Neural cell (in vitro differentiated cells): Measurements from ENCODE around the gene ADGRD2. TPM values are rescaled to one million over a fixed set of nuclear protein-coding genes. Genes with fewer than 3 reads are reported as not detected.

Source experiments
- H2AFZ ChIP-seq: fragments of 200-600, 300-800 bp; sonication (generic), shearing (Covaris generic); 2 replicates; pipeline ENCODE4 v1.6.0; 2014; ENCODE audit warnings: low read depth, mild to moderate bottlenecking, antibody characterized with exemption, low read length, moderate library complexity
- H3F3A ChIP-seq: fragments of 200-600 bp; shearing (Covaris generic); 2 replicates; pipeline ENCODE4 v1.6.1; 2016; ENCODE audit warnings: mild to moderate bottlenecking, moderate library complexity, mixed read lengths, antibody characterized with exemption, low read length; ENCODE audit not compliant: insufficient read depth, poor library complexity, severe bottlenecking
- H3K27ac ChIP-seq: fragments of 200-600, 300-800 bp; sonication (generic), shearing (Covaris generic); 2 replicates; pipeline ENCODE4 v1.5.1; 2014; ENCODE audit warnings: mild to moderate bottlenecking, low read length, moderate library complexity
- H3K27me3 ChIP-seq: fragments of 300-800, 200-600 bp; sonication (generic), shearing (Covaris generic); 2 replicates; pipeline ENCODE4 v1.6.0; 2014; ENCODE audit warnings: mild to moderate bottlenecking, low read depth, low read length, moderate library complexity; ENCODE audit not compliant: insufficient read depth
- H3K36me3 ChIP-seq: fragments of 300-800, 200-600 bp; sonication (generic), shearing (Covaris generic); 2 replicates; pipeline ENCODE4 v1.5.1; 2014; ENCODE audit warnings: mild to moderate bottlenecking, antibody characterized with exemption, low read length, moderate library complexity; ENCODE audit not compliant: insufficient read depth
- H3K4me2 ChIP-seq: fragments of 300-800, 200-600 bp; sonication (generic), shearing (Covaris generic); 2 replicates; pipeline ENCODE4 v1.6.0; 2014; ENCODE audit warnings: mild to moderate bottlenecking, low read length
- H3K4me3 ChIP-seq: fragments of 300-800, 200-600 bp; sonication (generic), shearing (Covaris generic); 2 replicates; pipeline ENCODE4 v1.5.1; 2014; ENCODE audit warnings: mild to moderate bottlenecking, low read length, moderate library complexity
- H3K79me2 ChIP-seq: fragments of 200-600 bp; shearing (Covaris generic); replicated peaks from 2 replicates; pipeline ENCODE4 v1.6.0; 2014; ENCODE audit warnings: mild to moderate bottlenecking, low read length, moderate library complexity; ENCODE audit not compliant: insufficient read depth
- H3K9ac ChIP-seq: fragments of 300-800, 200-600 bp; sonication (generic), shearing (Covaris generic); 2 replicates; pipeline ENCODE4 v1.6.1; 2016; ENCODE audit warnings: mild to moderate bottlenecking, low read length, mixed read lengths
- H3K9me2 ChIP-seq: fragments of 200-600 bp; shearing (Covaris generic); 2 replicates; pipeline ENCODE4 v1.6.1; 2016; ENCODE audit warnings: mild to moderate bottlenecking, low read length, mixed read lengths; ENCODE audit not compliant: insufficient read depth
- H3K9me3 ChIP-seq: fragments of 200-600, 300-800 bp; sonication (generic), shearing (Covaris generic); 2 replicates; pipeline ENCODE4 v1.6.1; 2016; ENCODE audit warnings: mild to moderate bottlenecking, mixed run types, low read length, moderate library complexity, mixed read lengths
- H4K20me1 ChIP-seq: fragments of 200-600 bp; shearing (Covaris generic); 2 replicates; pipeline ENCODE4 v1.6.1; 2016; ENCODE audit warnings: mild to moderate bottlenecking, mixed run types; ENCODE audit not compliant: insufficient read depth
- EP300 ChIP-seq: fragments of 450-650 bp; conservative IDR thresholded peaks from 2 replicates; pipeline ENCODE4 v1.6.1; 2014; ENCODE audit warnings: antibody characterized with exemption, mild to moderate bottlenecking, moderate library complexity; ENCODE audit not compliant: poor library complexity, severe bottlenecking
- EZH2 ChIP-seq: fragments of 200-600, 300-800 bp; shearing (Covaris generic), sonication (generic); IDR thresholded peaks from 2 replicates; pipeline ENCODE4 v1.6.1; 2014; ENCODE audit warnings: antibody characterized with exemption, low read length, borderline replicate concordance, mild to moderate bottlenecking; ENCODE audit not compliant: insufficient read depth, poor library complexity, severe bottlenecking
- MXI1 ChIP-seq: fragments of 450-650 bp; conservative IDR thresholded peaks from 2 replicates; pipeline ENCODE4 v1.6.1; 2014; ENCODE audit warnings: antibody characterized with exemption, mild to moderate bottlenecking; ENCODE audit not compliant: poor library complexity, severe bottlenecking
- POLR2AphosphoS5 ChIP-seq: IDR thresholded peaks from 2 replicates; pipeline ENCODE4 v1.6.1; 2012
- RAD21 ChIP-seq: fragments of 450-650 bp; conservative IDR thresholded peaks from 2 replicates; pipeline ENCODE4 v1.6.1; 2014; ENCODE audit warnings: antibody characterized with exemption, mild to moderate bottlenecking, moderate library complexity
- SMC3 ChIP-seq: fragments of 450-650 bp; conservative IDR thresholded peaks from 2 replicates; pipeline ENCODE4 v1.6.1; 2014; ENCODE audit warnings: antibody characterized with exemption, mild to moderate bottlenecking, moderate library complexity; ENCODE audit not compliant: poor library complexity
- TAF1 ChIP-seq: IDR thresholded peaks from 2 replicates; pipeline ENCODE4 v1.6.1; 2012; ENCODE audit warnings: low read depth
- polyA plus RNA-seq: library from polyadenylated mRNA; depleted of rRNA; stranded (reverse); fragments of >200 nt; gene quantifications from 2 replicates; pipeline ENCODE4 v1.2.3, GENCODE V29; 2014
- TF ChIP-seq, protein P1 (sequence below): IDR thresholded peaks from 2 replicates; pipeline ENCODE4 v1.6.1; 2012; ENCODE audit warnings: borderline replicate concordance
- TF ChIP-seq, protein P2 (sequence below): fragments of 450-650 bp; IDR thresholded peaks from 2 replicates; pipeline ENCODE4 v1.5.1; 2014; ENCODE audit warnings: antibody characterized with exemption, mild to moderate bottlenecking, moderate library complexity; ENCODE audit not compliant: poor library complexity, severe bottlenecking

Gene ADGRD2
- polyA plus RNA-seq, 1 donor from 2014 or later = not detected

DNA sequence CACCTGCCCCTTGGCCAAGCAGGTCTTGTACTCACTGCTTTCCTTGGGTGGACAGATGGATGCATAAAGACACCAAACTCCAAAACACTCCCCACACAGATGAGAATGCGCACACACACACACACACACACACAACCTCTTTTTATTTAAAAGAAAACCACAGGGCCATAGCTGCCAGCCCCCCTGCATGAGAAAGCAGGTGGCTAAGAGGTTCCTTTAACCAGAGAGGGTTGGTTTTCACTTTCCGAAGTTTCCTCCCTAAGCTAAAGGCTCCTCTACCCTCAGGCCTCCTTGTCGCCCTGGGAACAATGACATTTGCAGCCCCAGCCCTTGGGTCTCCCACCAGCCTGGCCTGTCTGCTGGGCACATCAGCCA lies 45.8 kb downstream of the ADGRD2 start:
- H3K9ac ChIP-seq = no peak overlapping the region
- peaks cover 5% of the 10 kb centered on the region for H3K27me3 ChIP-seq
- TF ChIP-seq, protein P1, sequence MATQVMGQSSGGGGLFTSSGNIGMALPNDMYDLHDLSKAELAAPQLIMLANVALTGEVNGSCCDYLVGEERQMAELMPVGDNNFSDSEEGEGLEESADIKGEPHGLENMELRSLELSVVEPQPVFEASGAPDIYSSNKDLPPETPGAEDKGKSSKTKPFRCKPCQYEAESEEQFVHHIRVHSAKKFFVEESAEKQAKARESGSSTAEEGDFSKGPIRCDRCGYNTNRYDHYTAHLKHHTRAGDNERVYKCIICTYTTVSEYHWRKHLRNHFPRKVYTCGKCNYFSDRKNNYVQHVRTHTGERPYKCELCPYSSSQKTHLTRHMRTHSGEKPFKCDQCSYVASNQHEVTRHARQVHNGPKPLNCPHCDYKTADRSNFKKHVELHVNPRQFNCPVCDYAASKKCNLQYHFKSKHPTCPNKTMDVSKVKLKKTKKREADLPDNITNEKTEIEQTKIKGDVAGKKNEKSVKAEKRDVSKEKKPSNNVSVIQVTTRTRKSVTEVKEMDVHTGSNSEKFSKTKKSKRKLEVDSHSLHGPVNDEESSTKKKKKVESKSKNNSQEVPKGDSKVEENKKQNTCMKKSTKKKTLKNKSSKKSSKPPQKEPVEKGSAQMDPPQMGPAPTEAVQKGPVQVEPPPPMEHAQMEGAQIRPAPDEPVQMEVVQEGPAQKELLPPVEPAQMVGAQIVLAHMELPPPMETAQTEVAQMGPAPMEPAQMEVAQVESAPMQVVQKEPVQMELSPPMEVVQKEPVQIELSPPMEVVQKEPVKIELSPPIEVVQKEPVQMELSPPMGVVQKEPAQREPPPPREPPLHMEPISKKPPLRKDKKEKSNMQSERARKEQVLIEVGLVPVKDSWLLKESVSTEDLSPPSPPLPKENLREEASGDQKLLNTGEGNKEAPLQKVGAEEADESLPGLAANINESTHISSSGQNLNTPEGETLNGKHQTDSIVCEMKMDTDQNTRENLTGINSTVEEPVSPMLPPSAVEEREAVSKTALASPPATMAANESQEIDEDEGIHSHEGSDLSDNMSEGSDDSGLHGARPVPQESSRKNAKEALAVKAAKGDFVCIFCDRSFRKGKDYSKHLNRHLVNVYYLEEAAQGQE = no peak
- TF ChIP-seq SMC3 (no peak), EZH2 (no peak), POLR2AphosphoS5 (no peak), MXI1 (no peak), TAF1 (no peak), EP300 (no peak), RAD21 (no peak)
- no peak overlapping the region for H2AFZ ChIP-seq
- H3K27ac ChIP-seq = no peak overlapping the region
- H4K20me1 ChIP-seq = no peaks in the 10 kb centered on the region
- H3K9me2 ChIP-seq = no peaks in the 10 kb centered on the region
- no peaks in the 10 kb centered on the region for H3K9me3 ChIP-seq
- H3K79me2 ChIP-seq = no peaks in the 10 kb centered on the region
- no peaks in the 10 kb centered on the region for H3F3A ChIP-seq
- H3K36me3 ChIP-seq = no peaks in the 10 kb centered on the region
- no peak overlapping the region for H3K4me2 ChIP-seq
- H3K4me3 ChIP-seq = no peak overlapping the region

DNA sequence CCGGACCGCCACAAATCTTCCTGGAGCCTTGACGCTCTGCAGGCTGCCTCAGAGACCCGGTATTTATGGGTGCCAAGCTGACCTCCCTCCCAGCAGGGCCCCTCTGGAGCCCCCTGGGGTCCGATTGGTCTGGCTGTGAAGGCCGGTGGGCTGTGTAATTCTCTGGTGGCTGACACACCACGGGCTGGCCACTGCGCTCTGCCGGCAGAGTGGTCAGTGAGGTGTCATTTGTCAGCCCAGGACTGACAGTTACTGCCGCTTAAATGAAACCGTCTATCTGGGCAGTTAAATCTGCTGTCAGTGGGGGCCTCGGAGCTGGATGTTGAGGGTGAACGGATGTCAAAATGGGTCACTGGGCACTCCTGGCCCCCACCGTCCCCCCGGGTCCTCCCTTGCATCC lies 46.2 kb downstream of the ADGRD2 start:
- Histone ChIP-seq H3K9me2 (no peaks in the 10 kb centered on the region), H2AFZ (no peak overlapping the region), H3K4me2 (no peak overlapping the region), H3F3A (no peaks in the 10 kb centered on the region), H3K9me3 (no peaks in the 10 kb centered on the region), H3K27me3 (peaks cover 9% of the 10 kb centered on the region), H3K36me3 (no peaks in the 10 kb centered on the region), H3K4me3 (no peak overlapping the region), H3K27ac (no peak overlapping the region), H3K9ac (no peak overlapping the region), H3K79me2 (no peaks in the 10 kb centered on the region), H4K20me1 (no peaks in the 10 kb centered on the region)
- TF ChIP-seq RAD21 (no peak), EP300 (no peak), MXI1 (no peak), SMC3 (no peak), TAF1 (no peak), POLR2AphosphoS5 (no peak), EZH2 (no peak)
- TF ChIP-seq, protein P1 = no peak
- TF ChIP-seq, protein P2, sequence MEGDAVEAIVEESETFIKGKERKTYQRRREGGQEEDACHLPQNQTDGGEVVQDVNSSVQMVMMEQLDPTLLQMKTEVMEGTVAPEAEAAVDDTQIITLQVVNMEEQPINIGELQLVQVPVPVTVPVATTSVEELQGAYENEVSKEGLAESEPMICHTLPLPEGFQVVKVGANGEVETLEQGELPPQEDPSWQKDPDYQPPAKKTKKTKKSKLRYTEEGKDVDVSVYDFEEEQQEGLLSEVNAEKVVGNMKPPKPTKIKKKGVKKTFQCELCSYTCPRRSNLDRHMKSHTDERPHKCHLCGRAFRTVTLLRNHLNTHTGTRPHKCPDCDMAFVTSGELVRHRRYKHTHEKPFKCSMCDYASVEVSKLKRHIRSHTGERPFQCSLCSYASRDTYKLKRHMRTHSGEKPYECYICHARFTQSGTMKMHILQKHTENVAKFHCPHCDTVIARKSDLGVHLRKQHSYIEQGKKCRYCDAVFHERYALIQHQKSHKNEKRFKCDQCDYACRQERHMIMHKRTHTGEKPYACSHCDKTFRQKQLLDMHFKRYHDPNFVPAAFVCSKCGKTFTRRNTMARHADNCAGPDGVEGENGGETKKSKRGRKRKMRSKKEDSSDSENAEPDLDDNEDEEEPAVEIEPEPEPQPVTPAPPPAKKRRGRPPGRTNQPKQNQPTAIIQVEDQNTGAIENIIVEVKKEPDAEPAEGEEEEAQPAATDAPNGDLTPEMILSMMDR = no peak
